Measurements from ENCODE around the gene KIAA0753. TPM values are rescaled to one million over a fixed set of nuclear protein-coding genes. Genes with fewer than 3 reads are reported as not detected.
"Not testable (repeated sequence)": the region's sequence is repeated elsewhere in the genome, so short reads cannot be mapped to it uniquely, and the experiment has no call there.

The KIAA0753 gene
- total RNA-seq, 4 donors from 2014 or later = 33.9 to 58.8 (median 40.2) TPM

DNA sequence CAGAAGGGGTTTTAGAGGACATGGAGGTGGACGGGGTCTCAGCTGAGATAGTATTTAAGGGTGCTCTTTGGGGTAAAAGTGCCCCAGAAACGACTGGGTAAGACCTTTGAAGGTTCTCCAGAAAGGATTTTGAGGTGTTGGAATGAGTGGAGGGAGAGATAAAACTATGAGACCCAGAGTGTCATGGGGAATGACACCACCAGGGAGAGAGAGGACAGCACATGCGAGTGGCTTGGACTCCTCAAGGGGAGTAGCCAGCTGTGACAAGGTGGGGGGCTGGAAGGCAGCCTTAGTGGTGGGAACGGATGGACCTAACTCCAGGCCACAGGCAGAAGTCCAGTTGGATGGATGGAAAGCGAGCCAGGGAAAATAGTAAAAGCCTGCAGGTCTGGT, 64.9 kb downstream of the KIAA0753 start:
- H3K27ac ChIP-seq = no peak overlapping the region
- H3K9me3 ChIP-seq = no peaks in the 10 kb centered on the region
- peaks cover 0 to 43% of the 10 kb centered on the region in 2 donors for H3K36me3 ChIP-seq
- no peak overlapping the region for H3K4me3 ChIP-seq
- no peaks in the 10 kb centered on the region for H3K27me3 ChIP-seq
- 51 to 82% methylated on average over 4 to 5 of the region's 5 CpGs for WGBS, 2 donors (ENCODE audit: low coverage in 1 of 2)
- ATAC-seq = no peak
- H3K4me1 ChIP-seq = peaks cover 0 to 27% (median 5%) of the 10 kb centered on the region in 3 donors
- no peak for TF ChIP-seq POLR2AphosphoS5 (IDR thresholded peaks at IDR 0.05)
- TF ChIP-seq CTCF (IDR thresholded peaks at IDR 0.05) = no peak
- no peak for TF ChIP-seq POLR2A (IDR thresholded peaks at IDR 0.05)
- no peak for TF ChIP-seq EP300 (IDR thresholded peaks at IDR 0.05)

GRCh38 chr17:6574687-6575595, 65.6 kb downstream of the KIAA0753 start:
- TF ChIP-seq POLR2AphosphoS5 (IDR thresholded peaks at IDR 0.05) (no peak), CTCF (IDR thresholded peaks at IDR 0.05) (no peak), POLR2A (IDR thresholded peaks at IDR 0.05) (no peak), EP300 (IDR thresholded peaks at IDR 0.05) (no peak)
- no peak overlapping the region for H3K4me3 ChIP-seq
- peak; percentile 19 for ATAC-seq
- H3K36me3 ChIP-seq = peaks cover 0 to 40% of the 10 kb centered on the region in 2 donors
- no peaks in the 10 kb centered on the region for H3K9me3 ChIP-seq
- no peaks in the 10 kb centered on the region for H3K27me3 ChIP-seq
- H3K4me1 ChIP-seq = peaks cover 0 to 28% (median 5%) of the 10 kb centered on the region in 3 donors
- 32 to 70% methylated on average over 3 to 9 of the region's 23 CpGs for WGBS, 2 donors (ENCODE audit: low coverage in 1 of 2)
- H3K27ac ChIP-seq = peak overlapping the region in 1 of 4 donors; percentile 27

DNA sequence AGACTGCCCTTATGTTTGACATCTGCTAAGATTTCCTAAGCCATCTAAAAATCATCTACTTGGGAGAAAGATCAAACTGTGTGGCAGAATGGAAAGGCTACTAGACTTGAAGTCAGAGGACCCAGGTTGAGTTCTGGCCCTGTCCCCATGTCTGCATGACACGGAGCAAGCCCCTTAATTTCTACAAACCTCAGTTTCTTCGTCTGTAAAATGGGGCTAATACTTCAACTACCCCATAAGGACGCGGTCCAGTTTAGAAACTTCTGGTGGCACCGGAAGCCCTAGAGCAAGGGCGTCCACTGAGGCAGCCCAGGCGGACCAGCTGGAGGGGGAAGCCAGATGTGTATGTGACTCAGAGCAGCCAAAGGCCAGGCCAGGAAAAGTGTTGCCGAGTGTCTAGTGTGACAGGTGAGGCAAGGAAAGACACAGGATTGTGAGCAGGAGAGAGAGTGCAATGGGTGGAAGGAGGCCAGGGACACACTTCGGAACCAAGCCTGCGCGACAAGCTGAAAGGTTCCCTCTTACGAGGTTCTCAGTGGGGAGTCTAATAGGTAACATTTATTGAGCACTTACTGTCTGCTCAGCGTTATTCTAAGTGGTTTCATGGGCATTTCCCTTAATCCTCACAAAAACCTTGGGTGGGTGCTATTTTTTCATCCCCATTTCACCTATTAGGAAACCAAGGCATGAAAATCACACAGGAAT, 66.4 kb downstream of the KIAA0753 start:
- Histone ChIP-seq H3K36me3 (peaks cover 0 to 32% of the 10 kb centered on the region in 2 donors), H3K4me1 (peaks cover 0 to 28% (median 5%) of the 10 kb centered on the region in 3 donors), H3K9me3 (no peaks in the 10 kb centered on the region), H3K27ac (no peak overlapping the region), H3K4me3 (no peak overlapping the region), H3K27me3 (no peaks in the 10 kb centered on the region)
- TF ChIP-seq EP300 (IDR thresholded peaks at IDR 0.05) (no peak), CTCF (IDR thresholded peaks at IDR 0.05) (no peak), POLR2AphosphoS5 (IDR thresholded peaks at IDR 0.05) (no peak), POLR2A (IDR thresholded peaks at IDR 0.05) (no peak)
- no peak for ATAC-seq
- WGBS, 2 donors (ENCODE audit: low coverage in 1 of 2) = 88 to 97% methylated on average over 10 of the region's 13 CpGs

DNA sequence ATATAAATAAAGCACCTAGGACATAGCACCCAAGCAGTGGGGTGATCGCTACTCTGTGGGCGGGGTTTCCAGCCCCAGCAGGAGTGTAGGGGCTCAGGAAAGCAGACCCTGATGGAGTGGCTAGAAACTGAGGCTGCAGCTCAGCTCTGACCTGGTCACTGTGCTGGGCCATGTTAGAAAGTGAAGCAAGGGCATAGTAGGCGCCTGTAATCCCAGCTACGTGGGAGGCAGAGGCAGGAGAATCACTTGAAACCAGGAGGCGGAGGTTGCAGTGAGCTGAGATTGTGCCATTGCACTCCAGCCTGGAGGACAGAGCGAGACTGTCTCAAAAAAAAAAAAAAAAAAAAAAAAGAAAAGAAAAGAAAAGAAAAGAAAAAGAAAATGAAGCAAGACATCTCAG, 67.0 kb downstream of the KIAA0753 start:
- not testable (repeated sequence) for H3K27ac ChIP-seq, H3K4me3 ChIP-seq, H3K9me3 ChIP-seq, H3K27me3 ChIP-seq, ATAC-seq
- WGBS, 2 donors (ENCODE audit: low coverage in 1 of 2) = 100% methylated on average over 1 to 2 of the region's 6 CpGs
- Histone ChIP-seq H3K36me3 (peaks cover 0 to 25% of the 10 kb centered on the region in 2 donors), H3K4me1 (peaks cover 0 to 28% (median 5%) of the 10 kb centered on the region in 3 donors)

- Histone ChIP-seq H3K4me1 (peaks cover 0 to 28% (median 5%) of the 10 kb centered on the region in 3 donors), H3K27ac (no peak overlapping the region), H3K9me3 (no peaks in the 10 kb centered on the region), H3K27me3 (no peaks in the 10 kb centered on the region), H3K4me3 (no peak overlapping the region), H3K36me3 (peaks cover 0 to 20% of the 10 kb centered on the region in 2 donors)
- 80% methylated on average over 1 of the region's 8 CpGs; no CpG with 5 or more reads in 1 of the 2 donors for WGBS, 2 donors (ENCODE audit: low coverage in 1 of 2)
- no peak for ATAC-seq
- TF ChIP-seq CTCF (IDR thresholded peaks at IDR 0.05) (no peak), POLR2AphosphoS5 (IDR thresholded peaks at IDR 0.05) (no peak), POLR2A (IDR thresholded peaks at IDR 0.05) (no peak), EP300 (IDR thresholded peaks at IDR 0.05) (no peak)
Measured at GRCh38 chr17:6572972-6573370, 67.5 kb downstream of the KIAA0753 start.

All from gastroesophageal sphincter (tissue), 4 donors.